ENCODE results near the gene GPR78. TPM values are rescaled to one million over a fixed set of nuclear protein-coding genes. Genes with fewer than 3 reads are reported as not detected.
"Not testable (repeated sequence)": the region's sequence is repeated elsewhere in the genome, so short reads cannot be mapped to it uniquely, and the experiment has no call there.

Gene GPR78
- total RNA-seq, 1 donor from 2014 or later = 0.16 TPM

GRCh38 chr4:8574796-8575370 lies 5.3 kb upstream of the GPR78 start:
- H3K4me3 ChIP-seq (ENCODE audit: insufficient read depth, low read depth, low read length) = no peak overlapping the region
- H2AFZ ChIP-seq (ENCODE audit: low read depth, low read length) = no peak overlapping the region
- H3K4me2 ChIP-seq (ENCODE audit: low read length) = no peak overlapping the region
- no peaks in the 10 kb centered on the region for H3K79me2 ChIP-seq (ENCODE audit: insufficient read depth, low read length)
- TF ChIP-seq, protein P1, sequence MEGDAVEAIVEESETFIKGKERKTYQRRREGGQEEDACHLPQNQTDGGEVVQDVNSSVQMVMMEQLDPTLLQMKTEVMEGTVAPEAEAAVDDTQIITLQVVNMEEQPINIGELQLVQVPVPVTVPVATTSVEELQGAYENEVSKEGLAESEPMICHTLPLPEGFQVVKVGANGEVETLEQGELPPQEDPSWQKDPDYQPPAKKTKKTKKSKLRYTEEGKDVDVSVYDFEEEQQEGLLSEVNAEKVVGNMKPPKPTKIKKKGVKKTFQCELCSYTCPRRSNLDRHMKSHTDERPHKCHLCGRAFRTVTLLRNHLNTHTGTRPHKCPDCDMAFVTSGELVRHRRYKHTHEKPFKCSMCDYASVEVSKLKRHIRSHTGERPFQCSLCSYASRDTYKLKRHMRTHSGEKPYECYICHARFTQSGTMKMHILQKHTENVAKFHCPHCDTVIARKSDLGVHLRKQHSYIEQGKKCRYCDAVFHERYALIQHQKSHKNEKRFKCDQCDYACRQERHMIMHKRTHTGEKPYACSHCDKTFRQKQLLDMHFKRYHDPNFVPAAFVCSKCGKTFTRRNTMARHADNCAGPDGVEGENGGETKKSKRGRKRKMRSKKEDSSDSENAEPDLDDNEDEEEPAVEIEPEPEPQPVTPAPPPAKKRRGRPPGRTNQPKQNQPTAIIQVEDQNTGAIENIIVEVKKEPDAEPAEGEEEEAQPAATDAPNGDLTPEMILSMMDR (IDR thresholded peaks at IDR 0.05; ENCODE audit: insufficient read depth, low read depth, low read length) = no peak
- TF ChIP-seq EZH2 (IDR thresholded peaks at IDR 0.05; ENCODE audit: insufficient read depth, low read length) = no peak
- H3K27me3 ChIP-seq (ENCODE audit: insufficient read depth, low read length) = peaks cover 28% of the 10 kb centered on the region
- no peaks in the 10 kb centered on the region for H4K20me1 ChIP-seq (ENCODE audit: insufficient read depth, low read length)
- no peaks in the 10 kb centered on the region for H3K4me1 ChIP-seq (ENCODE audit: insufficient read depth, low read length)
- FAIRE-seq (no peak), DNase-seq (ENCODE audit: low read depth) (no peak)
- H3K4me1 Mint-ChIP-seq (ENCODE audit: low read depth, unreplicated experiment) = no peaks in the 10 kb centered on the region
- peaks cover 1% of the 10 kb centered on the region for H3K36me3 Mint-ChIP-seq (ENCODE audit: low read depth, unreplicated experiment)
- no peak overlapping the region for H3K4me3 Mint-ChIP-seq (ENCODE audit: unreplicated experiment)
- no peaks in the 10 kb centered on the region for H3K9me3 ChIP-seq (ENCODE audit: insufficient read depth, low read depth, low read length)
- no peaks in the 10 kb centered on the region for H3K9me3 Mint-ChIP-seq (ENCODE audit: unreplicated experiment)
- H3K27ac Mint-ChIP-seq (ENCODE audit: unreplicated experiment) = no peak overlapping the region
- peaks cover 43% of the 10 kb centered on the region for H3K27me3 Mint-ChIP-seq (ENCODE audit: low read depth, unreplicated experiment)
- no peak overlapping the region for H3K27ac ChIP-seq (ENCODE audit: low read depth, low read length)
- H3K9ac ChIP-seq (ENCODE audit: low read length) = no peak overlapping the region
- no peaks in the 10 kb centered on the region for H3K36me3 ChIP-seq (ENCODE audit: insufficient read depth, low read length)

DNA sequence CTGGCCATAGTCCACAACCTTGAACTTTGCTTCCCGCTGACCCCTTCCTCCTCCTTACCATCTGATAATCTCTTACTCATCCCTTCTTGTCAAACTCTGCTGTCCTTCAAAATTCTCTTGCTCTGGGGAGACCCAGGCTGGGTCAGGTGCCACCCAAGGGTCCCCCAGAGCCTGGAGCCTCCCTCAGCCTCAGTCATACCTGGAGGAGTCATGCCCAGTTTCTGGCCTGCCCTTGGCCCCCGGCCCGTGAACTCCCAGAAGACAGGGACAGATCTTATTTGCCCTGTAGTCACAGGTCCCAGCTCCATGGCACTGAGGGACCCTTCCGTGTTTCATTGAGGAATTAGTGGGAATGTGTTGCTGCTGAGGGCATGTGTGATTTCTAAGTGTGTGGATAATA lies 4.7 kb upstream of the GPR78 start:
- H3K27ac ChIP-seq (ENCODE audit: low read depth, low read length) = no peak overlapping the region
- H3K79me2 ChIP-seq (ENCODE audit: insufficient read depth, low read length) = no peaks in the 10 kb centered on the region
- no peaks in the 10 kb centered on the region for H3K9me3 Mint-ChIP-seq (ENCODE audit: unreplicated experiment)
- H4K20me1 ChIP-seq (ENCODE audit: insufficient read depth, low read length) = no peaks in the 10 kb centered on the region
- peak overlapping the region; percentile 69 for H3K27ac Mint-ChIP-seq (ENCODE audit: unreplicated experiment)
- no peaks in the 10 kb centered on the region for H3K36me3 ChIP-seq (ENCODE audit: insufficient read depth, low read length)
- no peaks in the 10 kb centered on the region for H3K4me1 ChIP-seq (ENCODE audit: insufficient read depth, low read length)
- FAIRE-seq = no peak
- no peak for DNase-seq (ENCODE audit: low read depth)
- H3K9ac ChIP-seq (ENCODE audit: low read length) = no peak overlapping the region
- no peak overlapping the region for H2AFZ ChIP-seq (ENCODE audit: low read depth, low read length)
- H3K4me1 Mint-ChIP-seq (ENCODE audit: low read depth, unreplicated experiment) = no peaks in the 10 kb centered on the region
- no peaks in the 10 kb centered on the region for H3K9me3 ChIP-seq (ENCODE audit: insufficient read depth, low read depth, low read length)
- no peak overlapping the region for H3K4me3 Mint-ChIP-seq (ENCODE audit: unreplicated experiment)
- no peak overlapping the region for H3K4me2 ChIP-seq (ENCODE audit: low read length)
- TF ChIP-seq, protein P1 (IDR thresholded peaks at IDR 0.05; ENCODE audit: insufficient read depth, low read depth, low read length) = no peak
- no peak for TF ChIP-seq EZH2 (IDR thresholded peaks at IDR 0.05; ENCODE audit: insufficient read depth, low read length)
- H3K27me3 ChIP-seq (ENCODE audit: insufficient read depth, low read length) = peaks cover 28% of the 10 kb centered on the region
- peaks cover 47% of the 10 kb centered on the region for H3K27me3 Mint-ChIP-seq (ENCODE audit: low read depth, unreplicated experiment)
- peaks cover 1% of the 10 kb centered on the region for H3K36me3 Mint-ChIP-seq (ENCODE audit: low read depth, unreplicated experiment)
- H3K4me3 ChIP-seq (ENCODE audit: insufficient read depth, low read depth, low read length) = no peak overlapping the region

GRCh38 chr4:8576591-8576990 lies 3.6 kb upstream of the GPR78 start:
- not testable (repeated sequence) for H3K4me1 Mint-ChIP-seq (ENCODE audit: low read depth, unreplicated experiment); FAIRE-seq; H3K36me3 Mint-ChIP-seq (ENCODE audit: low read depth, unreplicated experiment); H3K27ac Mint-ChIP-seq (ENCODE audit: unreplicated experiment); H4K20me1 ChIP-seq (ENCODE audit: insufficient read depth, low read length); H3K9me3 ChIP-seq (ENCODE audit: insufficient read depth, low read depth, low read length); H3K36me3 ChIP-seq (ENCODE audit: insufficient read depth, low read length); H3K4me1 ChIP-seq (ENCODE audit: insufficient read depth, low read length); H3K4me3 ChIP-seq (ENCODE audit: insufficient read depth, low read depth, low read length); H2AFZ ChIP-seq (ENCODE audit: low read depth, low read length); H3K9ac ChIP-seq (ENCODE audit: low read length); H3K79me2 ChIP-seq (ENCODE audit: insufficient read depth, low read length); H3K4me3 Mint-ChIP-seq (ENCODE audit: unreplicated experiment); H3K9me3 Mint-ChIP-seq (ENCODE audit: unreplicated experiment); H3K4me2 ChIP-seq (ENCODE audit: low read length); DNase-seq (ENCODE audit: low read depth); H3K27ac ChIP-seq (ENCODE audit: low read depth, low read length)
- H3K27me3 ChIP-seq (ENCODE audit: insufficient read depth, low read length) = peaks cover 25% of the 10 kb centered on the region
- peaks cover 49% of the 10 kb centered on the region for H3K27me3 Mint-ChIP-seq (ENCODE audit: low read depth, unreplicated experiment)
